ENCODE measurements around the gene FBXW8.

The FBXW8 gene

GRCh38 chr12:116926283-116927243, 15.8 kb downstream of the FBXW8 start:
- DNase-seq, result no peak

GRCh38 chr12:116927244-116927940, 16.6 kb downstream of the FBXW8 start:
- no peak for DNase-seq

DNA sequence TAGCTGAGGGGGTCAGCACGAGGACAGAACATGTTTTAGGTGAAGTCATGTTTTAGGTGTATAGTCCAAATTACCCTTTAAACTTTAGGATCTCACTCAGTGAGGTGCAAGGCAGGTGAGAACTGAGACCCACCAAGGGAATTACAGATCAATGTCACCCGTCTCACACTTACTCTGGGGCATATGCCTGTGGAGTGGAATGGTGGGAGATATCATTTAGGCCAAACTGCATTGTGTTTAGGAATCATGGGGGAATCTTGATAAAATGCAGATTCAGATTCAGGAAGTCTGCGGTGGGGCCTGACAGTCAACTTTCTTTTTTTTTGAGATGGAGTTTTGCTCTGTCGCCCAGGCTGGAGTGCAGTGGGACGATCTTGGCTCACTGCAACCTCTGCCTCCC, 17.8 kb downstream of the FBXW8 start:
- no peak for DNase-seq

DNA sequence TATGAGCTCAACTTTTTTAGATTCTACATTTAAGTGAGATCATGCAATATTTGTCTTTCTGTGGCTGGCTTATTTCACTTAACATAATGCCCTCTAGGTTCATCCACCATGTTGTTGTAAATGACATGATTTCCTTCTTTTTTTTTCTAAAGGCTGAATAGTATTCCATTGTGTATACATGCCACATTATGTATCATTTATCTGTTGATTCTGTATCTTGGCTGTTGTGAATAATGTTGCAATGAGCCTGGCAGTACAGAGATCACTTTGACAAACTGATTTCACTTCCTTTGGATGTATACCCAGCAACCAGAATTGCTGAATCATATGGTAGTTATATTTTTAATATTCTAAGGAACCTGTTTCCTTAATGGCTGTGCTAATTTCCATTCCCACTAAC, 19.1 kb downstream of the FBXW8 start:
- no peak for DNase-seq

- no peak for DNase-seq
Observed at GRCh38 chr12:116931665-116932064, 20.9 kb downstream of the FBXW8 start.

DNA sequence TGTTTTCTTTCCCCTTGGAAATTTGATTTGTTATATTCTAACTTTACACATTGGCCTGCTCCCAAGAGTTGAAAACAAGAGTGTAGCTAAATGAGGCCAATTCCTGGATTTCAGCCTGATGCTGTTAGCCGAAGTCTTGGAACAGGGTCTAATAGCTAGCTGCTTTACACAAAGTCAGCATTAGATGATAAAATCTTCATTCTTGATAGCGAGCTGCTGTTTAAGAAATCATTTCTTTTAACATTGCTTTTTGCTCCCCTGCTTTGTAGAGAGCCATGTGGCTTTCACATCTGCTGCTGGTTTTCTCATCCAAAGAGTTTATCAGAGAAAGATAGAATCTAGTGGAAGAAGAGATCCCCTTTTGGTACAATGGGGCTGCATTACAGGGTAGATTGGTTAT, 22.3 kb downstream of the FBXW8 start:
- no peak for DNase-seq

DNA sequence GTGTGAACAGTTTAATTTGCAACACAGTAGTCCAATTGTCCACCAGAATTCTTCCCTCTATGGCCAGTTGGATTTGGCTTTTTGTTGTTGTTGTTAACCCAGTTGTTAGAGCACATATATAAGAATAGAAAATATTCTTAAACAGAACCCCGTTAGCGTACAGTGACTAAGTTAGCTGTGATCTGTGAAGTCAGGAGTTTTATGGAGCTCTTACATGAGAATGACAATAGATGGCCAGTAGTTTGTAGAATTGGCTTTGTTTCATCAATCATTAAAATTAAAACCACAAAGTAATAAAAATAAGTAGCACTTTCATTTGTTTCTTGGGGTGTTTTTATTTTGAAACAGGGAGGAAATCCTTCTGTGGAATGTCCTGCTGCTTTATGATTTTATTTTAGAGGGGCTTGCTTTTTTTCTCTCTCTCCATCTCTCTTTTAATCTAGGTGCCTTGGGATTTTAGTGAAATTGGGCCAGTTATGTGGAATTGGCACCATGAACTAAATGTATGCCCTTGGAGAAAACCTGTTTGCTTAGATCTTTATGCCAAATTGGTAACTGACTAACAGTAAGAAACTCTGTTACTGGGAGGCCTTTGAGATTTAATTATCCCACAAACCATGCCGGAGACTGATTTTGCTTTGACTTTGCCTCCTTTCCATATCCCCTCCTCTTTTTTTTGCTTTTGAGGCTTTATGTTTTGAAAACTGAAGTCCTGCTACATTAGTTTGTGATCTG, 22.9 kb downstream of the FBXW8 start:
- DNase-seq, result no peak

DNA sequence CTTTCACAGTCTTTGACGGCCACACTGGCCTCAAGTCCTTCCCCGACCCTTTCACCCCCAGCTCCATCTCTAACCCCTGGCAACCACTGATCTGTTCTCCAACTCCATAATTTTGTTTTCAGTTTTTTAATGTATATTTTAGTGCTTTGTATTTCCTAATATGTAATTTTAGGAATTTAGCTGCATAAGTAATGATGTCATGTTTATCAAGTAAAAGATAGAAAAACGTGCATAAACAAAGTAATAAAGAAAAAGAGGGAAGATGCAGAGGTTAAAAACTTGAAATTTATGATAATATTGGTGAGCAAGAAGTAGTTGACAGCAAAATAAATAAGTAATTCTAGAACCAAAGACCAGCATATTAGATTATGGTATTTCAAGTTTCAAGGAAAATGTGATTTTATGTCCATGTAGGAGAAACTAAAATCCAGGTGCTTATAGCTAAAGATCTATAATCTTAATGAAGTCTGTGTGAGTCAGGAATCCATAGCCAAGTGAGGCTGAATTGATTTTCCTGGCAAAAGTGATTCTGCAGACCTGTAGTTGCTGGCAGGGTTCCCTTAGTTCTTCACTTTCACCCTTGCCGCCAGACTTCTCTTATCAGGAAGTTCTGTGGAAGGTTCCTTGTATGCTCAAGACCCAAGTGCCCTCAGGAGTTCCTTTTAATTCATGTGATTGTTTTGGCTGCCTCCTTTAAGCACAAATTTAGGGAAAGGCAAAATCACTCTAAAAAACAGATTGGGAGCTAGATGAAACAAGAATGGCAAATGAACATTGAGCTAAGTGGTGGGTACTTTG, 24.4 kb downstream of the FBXW8 start:
- DNase-seq, result no peak

GRCh38 chr12:116937640-116938039, 26.9 kb downstream of the FBXW8 start:
- no peak for DNase-seq

- DNase-seq, result no peak
Observed at GRCh38 chr12:116939734-116940133, 29.0 kb downstream of the FBXW8 start.

- no peak for DNase-seq
Observed at GRCh38 chr12:116941188-116941587, 30.4 kb downstream of the FBXW8 start.

DNA sequence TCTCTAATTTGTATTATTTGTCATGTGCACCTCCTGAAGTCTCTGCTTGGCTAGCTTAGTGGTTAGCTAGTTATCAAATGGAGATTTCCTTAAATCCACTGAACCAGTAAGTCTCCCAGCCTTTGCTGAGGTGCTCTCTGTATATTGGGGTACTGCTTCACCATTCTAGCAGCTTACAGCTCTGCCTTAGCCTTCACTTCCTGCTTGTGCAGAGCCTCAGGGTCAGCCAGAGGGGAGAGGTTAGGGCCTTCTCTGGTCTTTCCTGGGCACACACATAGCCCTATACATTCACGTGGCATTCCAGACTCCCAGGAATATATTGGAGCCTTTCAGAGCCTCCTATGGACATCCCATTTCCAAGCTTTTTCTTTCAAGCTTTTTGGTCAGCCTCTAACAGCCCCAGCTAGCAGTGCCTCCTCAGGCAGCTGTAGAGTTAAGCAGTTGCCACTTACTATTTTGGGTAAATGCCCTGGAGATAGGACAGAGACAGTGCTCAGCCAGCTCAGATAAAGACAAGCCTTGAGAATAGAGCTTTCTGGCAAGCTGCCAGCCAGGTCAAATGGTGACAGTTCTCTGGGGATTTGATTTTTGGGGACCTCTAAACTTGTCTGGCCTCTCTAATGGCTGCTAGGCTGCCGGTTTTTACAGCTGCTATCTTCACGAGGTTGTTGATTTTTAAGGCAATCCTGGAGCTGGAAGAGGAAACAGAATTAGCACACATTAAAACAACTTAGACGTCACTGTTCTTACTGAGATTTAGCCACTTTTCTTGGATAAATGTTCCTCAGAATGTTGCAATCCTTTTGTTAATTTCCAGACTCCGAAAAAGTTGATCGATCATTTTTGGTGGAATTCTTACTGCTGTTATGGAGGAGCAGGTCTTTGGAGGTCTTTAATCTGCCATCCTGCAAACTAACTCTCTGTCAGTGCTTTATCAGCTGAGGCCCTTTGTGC, 32.9 kb downstream of the FBXW8 start:
- DNase-seq, result no peak

GRCh38 chr12:116945886-116946550, 35.3 kb downstream of the FBXW8 start:
- no peak for DNase-seq

- DNase-seq, result no peak
Observed at GRCh38 chr12:116948298-116948697, 37.5 kb downstream of the FBXW8 start.

- DNase-seq, result no peak
Observed at GRCh38 chr12:116950628-116951325, 40.0 kb downstream of the FBXW8 start.

DNA sequence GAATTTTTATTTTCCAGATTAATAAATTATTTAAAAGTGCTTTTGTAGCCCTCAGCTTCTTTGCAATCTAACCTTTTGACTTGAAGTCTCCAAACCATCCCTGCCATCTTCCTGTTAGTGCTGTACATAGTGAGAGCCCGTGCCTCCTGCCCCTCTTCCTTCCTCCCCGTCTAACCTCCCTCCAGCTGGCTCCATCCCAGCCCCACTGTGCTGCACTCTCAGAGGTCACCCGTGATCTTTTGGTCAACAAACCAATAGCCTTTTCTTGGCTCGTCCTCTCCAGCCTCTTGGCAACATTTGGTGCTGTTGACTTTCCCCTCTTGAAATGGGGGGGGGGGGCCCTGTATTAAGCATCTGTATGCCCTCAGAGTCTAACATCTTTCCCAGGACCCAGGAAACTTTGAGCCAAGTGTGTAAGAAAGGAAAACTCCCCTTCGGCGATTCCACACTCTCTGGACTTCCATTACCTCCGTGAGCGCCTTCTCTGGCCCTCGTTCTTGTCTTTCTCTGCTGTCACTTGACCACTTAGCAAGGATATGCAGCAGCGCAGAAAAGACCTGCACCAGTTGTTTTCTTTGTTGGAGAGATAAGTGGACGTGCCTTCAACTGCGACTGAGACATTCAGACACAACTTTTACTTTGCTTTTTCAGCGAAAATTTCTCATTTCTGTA, 44.1 kb downstream of the FBXW8 start:
- no peak for DNase-seq

DNA sequence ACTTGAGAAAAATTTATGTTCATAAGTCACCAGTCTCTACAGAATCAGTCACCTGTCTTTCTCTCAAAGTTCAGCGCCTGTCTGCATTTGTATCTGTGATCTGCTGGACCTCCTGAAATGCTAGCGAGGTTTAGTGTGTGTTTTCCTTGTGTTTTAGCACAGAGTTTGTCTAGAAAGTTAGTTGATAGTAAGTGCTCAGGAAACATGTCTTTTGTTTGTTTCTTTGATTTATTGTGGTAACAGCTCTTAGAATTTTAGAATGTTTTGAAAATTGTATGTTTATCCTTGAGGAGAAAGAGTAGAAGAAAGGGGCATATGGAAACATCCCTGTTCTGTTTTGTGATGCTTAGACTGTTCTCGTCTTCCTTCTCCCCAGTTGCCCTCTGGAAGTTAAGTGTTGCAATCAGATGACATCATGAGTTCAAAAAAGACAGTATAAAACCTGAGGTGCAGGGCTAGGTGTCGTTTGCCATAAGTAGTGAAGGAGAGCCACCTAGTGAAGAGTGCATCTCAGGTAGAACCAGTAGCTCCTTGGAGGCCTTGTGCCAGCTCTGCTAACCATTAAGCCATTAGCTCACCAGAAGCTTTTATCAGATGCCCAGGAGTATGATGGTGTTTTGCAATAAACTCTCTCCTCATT, 44.8 kb downstream of the FBXW8 start:
- DNase-seq, result no peak

- no peak for DNase-seq
Observed at GRCh38 chr12:116958402-116959197, 47.9 kb downstream of the FBXW8 start.

GRCh38 chr12:116959198-116959460, 48.4 kb downstream of the FBXW8 start:
- no peak for DNase-seq

All from activated CD4-positive, alpha-beta T cell treated with anti-CD3 and anti-CD28 coated beads, Interleukin-2, amount 50 U/mL, for 4 hours (primary cell).